ENCODE results near the gene CCSER1. TPM values are rescaled to one million over a fixed set of nuclear protein-coding genes. Genes with fewer than 3 reads are reported as not detected.
"Not testable (repeated sequence)": the region's sequence is repeated elsewhere in the genome, so short reads cannot be mapped to it uniquely, and the experiment has no call there.

CCSER1 gene
- total RNA-seq, 4 donors from 2014 or later, result 13.3 to 54.6 (median 34.0) TPM

DNA sequence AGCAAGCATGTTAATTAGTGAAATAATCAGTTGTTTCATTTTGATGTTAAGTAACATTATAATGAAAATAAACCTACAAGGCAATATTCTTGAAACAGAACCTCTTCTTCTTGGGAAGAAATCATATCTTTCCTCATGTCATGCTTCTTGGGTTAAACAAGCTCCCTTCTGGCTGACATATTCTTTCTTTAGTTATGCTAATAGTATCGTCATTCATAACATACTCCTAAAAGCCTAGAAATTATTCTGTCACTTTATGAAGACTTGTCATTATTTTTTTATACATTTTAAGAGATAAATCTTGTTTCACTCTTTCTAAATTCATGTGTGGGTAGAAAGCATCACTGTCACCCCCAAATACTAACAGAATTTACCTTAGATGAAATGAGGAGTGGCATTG, 1129.6 kb downstream of the CCSER1 start:
- no peak overlapping the region for H3K4me3 ChIP-seq
- no peak for DNase-seq
- intact Hi-C loops (cut with DNase I; ENCODE audit: low total_unique reads), result no loop called here
- H3K36me3 ChIP-seq, result no peaks in the 10 kb centered on the region
- 76 to 93% methylated on average over 1 of the region's 1 CpG for WGBS, 2 donors (ENCODE audit: low coverage in 1 of 2)
- H3K27me3 ChIP-seq, result no peaks in the 10 kb centered on the region
- no peak for TF ChIP-seq POLR2A (IDR thresholded peaks at IDR 0.05)
- TF ChIP-seq EP300 (IDR thresholded peaks at IDR 0.05; ENCODE audit: low read depth), result no peak
- TF ChIP-seq POLR2AphosphoS5 (IDR thresholded peaks at IDR 0.05), result no peak
- TF ChIP-seq, protein P1, sequence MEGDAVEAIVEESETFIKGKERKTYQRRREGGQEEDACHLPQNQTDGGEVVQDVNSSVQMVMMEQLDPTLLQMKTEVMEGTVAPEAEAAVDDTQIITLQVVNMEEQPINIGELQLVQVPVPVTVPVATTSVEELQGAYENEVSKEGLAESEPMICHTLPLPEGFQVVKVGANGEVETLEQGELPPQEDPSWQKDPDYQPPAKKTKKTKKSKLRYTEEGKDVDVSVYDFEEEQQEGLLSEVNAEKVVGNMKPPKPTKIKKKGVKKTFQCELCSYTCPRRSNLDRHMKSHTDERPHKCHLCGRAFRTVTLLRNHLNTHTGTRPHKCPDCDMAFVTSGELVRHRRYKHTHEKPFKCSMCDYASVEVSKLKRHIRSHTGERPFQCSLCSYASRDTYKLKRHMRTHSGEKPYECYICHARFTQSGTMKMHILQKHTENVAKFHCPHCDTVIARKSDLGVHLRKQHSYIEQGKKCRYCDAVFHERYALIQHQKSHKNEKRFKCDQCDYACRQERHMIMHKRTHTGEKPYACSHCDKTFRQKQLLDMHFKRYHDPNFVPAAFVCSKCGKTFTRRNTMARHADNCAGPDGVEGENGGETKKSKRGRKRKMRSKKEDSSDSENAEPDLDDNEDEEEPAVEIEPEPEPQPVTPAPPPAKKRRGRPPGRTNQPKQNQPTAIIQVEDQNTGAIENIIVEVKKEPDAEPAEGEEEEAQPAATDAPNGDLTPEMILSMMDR (IDR thresholded peaks at IDR 0.05), result no peak
- H3K9me3 ChIP-seq, result no peaks in the 10 kb centered on the region
- H3K27ac ChIP-seq, result no peak overlapping the region
- in situ Hi-C loops (cut with MboI; ENCODE audit: low pct_ligation_motif_present in 1 of 4, low pct_unique_long_range_greater_than_20kb in 1 of 4, low sequenced_read_pairs in 3 of 4), result no loop called here
- no peaks in the 10 kb centered on the region for H3K4me1 ChIP-seq

DNA sequence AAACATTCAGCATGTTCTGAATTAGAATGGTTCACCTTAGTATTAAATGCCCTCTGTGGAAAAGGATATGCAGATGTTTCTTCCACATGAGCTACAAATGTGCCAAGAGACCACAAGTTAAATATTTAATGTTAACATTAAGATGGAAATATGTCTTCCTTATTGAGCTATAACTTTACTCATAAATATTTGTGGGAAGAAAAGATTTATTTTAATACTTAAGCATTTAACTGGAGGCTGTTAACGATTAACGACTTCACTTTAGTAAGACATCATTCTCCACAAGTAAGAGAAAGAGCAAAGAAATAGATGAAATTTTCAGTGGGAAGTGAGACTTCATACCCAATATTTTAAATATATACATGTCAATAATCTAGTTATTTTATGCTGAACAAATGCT, 1130.5 kb downstream of the CCSER1 start:
- in situ Hi-C loops (cut with MboI; ENCODE audit: low pct_ligation_motif_present in 1 of 4, low pct_unique_long_range_greater_than_20kb in 1 of 4, low sequenced_read_pairs in 3 of 4) (no loop called here), intact Hi-C loops (cut with DNase I; ENCODE audit: low total_unique reads) (no loop called here)
- no peaks in the 10 kb centered on the region for H3K27me3 ChIP-seq
- TF ChIP-seq EP300 (IDR thresholded peaks at IDR 0.05; ENCODE audit: low read depth), result no peak
- TF ChIP-seq POLR2A (IDR thresholded peaks at IDR 0.05), result no peak
- TF ChIP-seq, protein P1 (IDR thresholded peaks at IDR 0.05), result no peak
- no peak for TF ChIP-seq POLR2AphosphoS5 (IDR thresholded peaks at IDR 0.05)
- DNase-seq, result no peak
- no peaks in the 10 kb centered on the region for H3K4me1 ChIP-seq
- 69 to 80% methylated on average over 2 of the region's 2 CpGs for WGBS, 2 donors (ENCODE audit: low coverage in 1 of 2)
- H3K9me3 ChIP-seq, result no peaks in the 10 kb centered on the region
- H3K4me3 ChIP-seq, result no peak overlapping the region
- no peak overlapping the region for H3K27ac ChIP-seq
- no peaks in the 10 kb centered on the region for H3K36me3 ChIP-seq

DNA sequence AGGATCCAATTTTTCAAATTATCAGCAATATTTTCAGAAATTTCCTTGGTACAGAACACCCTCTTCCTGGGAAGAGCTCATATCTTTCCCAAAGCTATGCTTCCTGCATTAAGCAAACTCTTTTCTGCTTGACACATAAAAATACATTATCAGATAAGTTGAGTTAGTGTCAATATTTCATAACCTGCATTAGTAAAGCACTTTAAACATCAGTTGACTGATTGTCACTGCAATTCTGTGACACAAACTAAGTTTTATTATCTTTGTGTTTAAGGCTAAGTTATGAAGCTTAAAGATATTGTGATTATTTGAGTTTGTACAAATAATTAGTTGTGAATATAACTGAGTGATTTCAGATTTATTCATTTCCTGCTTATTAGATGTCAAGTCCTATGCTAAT, 1131.1 kb downstream of the CCSER1 start:
- Histone ChIP-seq H3K27ac (no peak overlapping the region), H3K27me3 (no peaks in the 10 kb centered on the region), H3K9me3 (no peaks in the 10 kb centered on the region), H3K36me3 (no peaks in the 10 kb centered on the region), H3K4me3 (no peak overlapping the region), H3K4me1 (no peaks in the 10 kb centered on the region)
- TF ChIP-seq POLR2AphosphoS5 (IDR thresholded peaks at IDR 0.05) (no peak), EP300 (IDR thresholded peaks at IDR 0.05; ENCODE audit: low read depth) (no peak), POLR2A (IDR thresholded peaks at IDR 0.05) (no peak)
- TF ChIP-seq, protein P1 (IDR thresholded peaks at IDR 0.05), result no peak
- DNase-seq, result no peak
- in situ Hi-C loops (cut with MboI; ENCODE audit: low pct_ligation_motif_present in 1 of 4, low pct_unique_long_range_greater_than_20kb in 1 of 4, low sequenced_read_pairs in 3 of 4) (no loop called here), intact Hi-C loops (cut with DNase I; ENCODE audit: low total_unique reads) (no loop called here)

DNA sequence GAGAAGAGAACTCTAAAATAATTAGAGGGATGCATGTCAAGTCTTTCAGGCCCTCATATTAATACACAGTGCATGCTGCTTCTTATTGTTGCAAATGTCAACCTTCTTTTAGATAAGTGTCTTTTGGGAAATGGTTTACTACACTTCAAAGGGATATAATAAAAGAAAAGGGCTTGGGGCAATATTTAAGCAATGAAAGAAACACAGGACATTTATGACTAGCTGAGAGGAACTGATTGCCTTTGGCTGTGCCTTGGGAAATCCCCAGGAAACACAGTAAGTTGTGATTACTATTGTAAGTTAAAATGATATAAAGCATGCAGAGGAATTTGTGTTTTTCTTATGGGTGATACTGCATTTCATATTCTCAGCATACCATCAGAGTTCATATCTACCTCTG, 1140.3 kb downstream of the CCSER1 start:
- DNase-seq, result peak; percentile 10
- intact Hi-C loops (cut with DNase I; ENCODE audit: low total_unique reads), result no loop called here

DNA sequence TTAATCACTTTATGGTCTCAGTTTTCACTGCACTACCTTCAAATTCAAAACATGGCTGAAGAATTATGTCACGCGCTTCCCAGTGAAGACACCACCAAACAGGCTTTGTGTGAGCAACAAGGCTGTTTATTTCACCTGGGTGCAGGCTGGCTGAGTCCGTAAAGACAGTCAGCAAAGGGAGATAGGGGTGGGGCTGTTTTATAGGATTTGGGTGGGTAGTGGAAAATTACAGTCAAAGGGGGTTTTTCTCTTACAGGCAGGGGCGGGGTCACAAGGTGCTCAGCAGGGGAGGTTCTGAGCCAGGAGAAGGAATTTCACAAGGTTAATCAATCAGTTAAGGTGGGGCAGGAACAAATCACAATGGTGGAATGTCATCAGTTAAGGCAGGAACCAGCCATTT, 1141.3 kb downstream of the CCSER1 start:
- H3K4me3 ChIP-seq; H3K9me3 ChIP-seq; H3K27me3 ChIP-seq; in situ Hi-C loops (cut with MboI; ENCODE audit: low pct_ligation_motif_present in 1 of 4, low pct_unique_long_range_greater_than_20kb in 1 of 4, low sequenced_read_pairs in 3 of 4); H3K4me1 ChIP-seq; intact Hi-C loops (cut with DNase I; ENCODE audit: low total_unique reads); H3K36me3 ChIP-seq: not testable (repeated sequence)
- peak; percentile 28 for DNase-seq
- 64 to 70% methylated on average over 2 to 4 of the region's 4 CpGs for WGBS, 2 donors (ENCODE audit: low coverage in 1 of 2)
- H3K27ac ChIP-seq, result peak overlapping the region in 2 of 4 donors; percentile 6 to 33

More for the DNA sequence above, 1140.3 kb downstream of the CCSER1 start:
- Histone ChIP-seq H3K27me3 (no peaks in the 10 kb centered on the region), H3K4me3 (no peak overlapping the region), H3K9me3 (peaks cover 0 to 1% of the 10 kb centered on the region in 2 donors), H3K27ac (peak overlapping the region in 2 of 4 donors; percentile 6 to 33), H3K4me1 (peaks cover 0 to 7% (median 3%) of the 10 kb centered on the region in 4 donors), H3K36me3 (no peaks in the 10 kb centered on the region)
- TF ChIP-seq, protein P1 (IDR thresholded peaks at IDR 0.05), result no peak
- TF ChIP-seq EP300 (IDR thresholded peaks at IDR 0.05; ENCODE audit: low read depth) (no peak), POLR2A (IDR thresholded peaks at IDR 0.05) (no peak), POLR2AphosphoS5 (IDR thresholded peaks at IDR 0.05) (no peak)
- in situ Hi-C loops (cut with MboI; ENCODE audit: low pct_ligation_motif_present in 1 of 4, low pct_unique_long_range_greater_than_20kb in 1 of 4, low sequenced_read_pairs in 3 of 4), result no loop called here
